HL-60/S4 treated with phorbol 12-myristate 13-acetate at 8.2 ng/mL for 4 days and 3 days (cell line): Measurements from ENCODE around the gene MAP3K7.
"Not testable (repeated sequence)": the region's sequence is repeated elsewhere in the genome, so short reads cannot be mapped to it uniquely, and the experiment has no call there.

ENCODE experiments used
- in situ Hi-C: fragments of 300-500 bp; cut with MboI; formaldehyde crosslinking; loops from 2 replicates; pipeline ENCODE4 v1.15.0; 2022; ENCODE audit warnings: low sequenced_read_pairs

Gene MAP3K7

GRCh38 chr6:90578894-90579549 is 7.8 kb downstream of the MAP3K7 start:
- in situ Hi-C loops: no loop called here

- in situ Hi-C loops: no loop called here
Observed at GRCh38 chr6:90575267-90575666, 11.6 kb downstream of the MAP3K7 start.

- in situ Hi-C loops: no loop called here
Observed at GRCh38 chr6:90574610-90575009, 12.3 kb downstream of the MAP3K7 start.

- in situ Hi-C loops: no loop called here
Observed at GRCh38 chr6:90573624-90574023, 13.2 kb downstream of the MAP3K7 start.

GRCh38 chr6:90572856-90573255 is 14.0 kb downstream of the MAP3K7 start:
- in situ Hi-C loops: no loop called here

- in situ Hi-C loops: no loop called here
Observed at GRCh38 chr6:90569223-90569622, 17.6 kb downstream of the MAP3K7 start.

- in situ Hi-C loops: not testable (repeated sequence)
Observed at GRCh38 chr6:90567682-90568081, 19.2 kb downstream of the MAP3K7 start.

- in situ Hi-C loops: not testable (repeated sequence)
Observed at GRCh38 chr6:90562341-90562740, 24.5 kb downstream of the MAP3K7 start.

GRCh38 chr6:90559931-90560330 is 26.9 kb downstream of the MAP3K7 start:
- in situ Hi-C loops: no loop called here

GRCh38 chr6:90557006-90557405 is 29.9 kb downstream of the MAP3K7 start:
- in situ Hi-C loops: no loop called here

GRCh38 chr6:90547991-90548390 is 38.9 kb downstream of the MAP3K7 start:
- in situ Hi-C loops: no loop called here

GRCh38 chr6:90547079-90547478 is 39.8 kb downstream of the MAP3K7 start:
- in situ Hi-C loops: no loop called here

GRCh38 chr6:90545448-90545847 is 41.4 kb downstream of the MAP3K7 start:
- in situ Hi-C loops: no loop called here

GRCh38 chr6:90544741-90545140 is 42.1 kb downstream of the MAP3K7 start:
- in situ Hi-C loops: no loop called here

- in situ Hi-C loops: no loop called here
Observed at GRCh38 chr6:90544081-90544480, 42.8 kb downstream of the MAP3K7 start.

GRCh38 chr6:90541221-90541620 is 45.7 kb downstream of the MAP3K7 start:
- in situ Hi-C loops: no loop called here

- in situ Hi-C loops: no loop called here
Observed at GRCh38 chr6:90538278-90539046, 48.4 kb downstream of the MAP3K7 start.

- in situ Hi-C loops: no loop called here
Observed at GRCh38 chr6:90537723-90538258, 49.1 kb downstream of the MAP3K7 start.

GRCh38 chr6:90537027-90537426 is 49.8 kb downstream of the MAP3K7 start:
- in situ Hi-C loops: no loop called here

GRCh38 chr6:90536520-90536919 is 50.4 kb downstream of the MAP3K7 start:
- in situ Hi-C loops: no loop called here

- in situ Hi-C loops: no loop called here
Observed at GRCh38 chr6:90534337-90535025, 52.4 kb downstream of the MAP3K7 start.
